ENCODE measurements around the gene KMT2B.

The KMT2B gene

DNA sequence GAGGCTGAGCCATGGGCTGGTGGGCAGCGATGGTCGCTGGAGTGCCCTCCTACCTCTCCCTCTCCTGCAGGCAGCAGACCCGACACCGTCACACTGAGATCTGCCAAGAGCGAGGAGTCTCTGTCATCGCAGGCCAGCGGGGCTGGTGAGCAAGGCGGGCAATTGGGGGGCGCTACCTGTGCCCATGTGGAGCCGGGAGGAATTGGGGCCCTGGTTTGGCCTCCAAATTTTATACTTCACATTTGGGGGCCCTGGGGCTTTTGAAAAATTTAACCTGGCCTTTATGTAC, 67.5 kb downstream of the KMT2B start:
- DNase-seq, result no peak
- H3K36me3 ChIP-seq (replicated peaks), result no peaks in the 10 kb centered on the region
- TF ChIP-seq, protein P1, sequence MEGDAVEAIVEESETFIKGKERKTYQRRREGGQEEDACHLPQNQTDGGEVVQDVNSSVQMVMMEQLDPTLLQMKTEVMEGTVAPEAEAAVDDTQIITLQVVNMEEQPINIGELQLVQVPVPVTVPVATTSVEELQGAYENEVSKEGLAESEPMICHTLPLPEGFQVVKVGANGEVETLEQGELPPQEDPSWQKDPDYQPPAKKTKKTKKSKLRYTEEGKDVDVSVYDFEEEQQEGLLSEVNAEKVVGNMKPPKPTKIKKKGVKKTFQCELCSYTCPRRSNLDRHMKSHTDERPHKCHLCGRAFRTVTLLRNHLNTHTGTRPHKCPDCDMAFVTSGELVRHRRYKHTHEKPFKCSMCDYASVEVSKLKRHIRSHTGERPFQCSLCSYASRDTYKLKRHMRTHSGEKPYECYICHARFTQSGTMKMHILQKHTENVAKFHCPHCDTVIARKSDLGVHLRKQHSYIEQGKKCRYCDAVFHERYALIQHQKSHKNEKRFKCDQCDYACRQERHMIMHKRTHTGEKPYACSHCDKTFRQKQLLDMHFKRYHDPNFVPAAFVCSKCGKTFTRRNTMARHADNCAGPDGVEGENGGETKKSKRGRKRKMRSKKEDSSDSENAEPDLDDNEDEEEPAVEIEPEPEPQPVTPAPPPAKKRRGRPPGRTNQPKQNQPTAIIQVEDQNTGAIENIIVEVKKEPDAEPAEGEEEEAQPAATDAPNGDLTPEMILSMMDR (IDR thresholded peaks at IDR 0.05; ENCODE audit: low read depth, low read length, missing control alignments), result no peak
- H3K27me3 ChIP-seq (replicated peaks), result no peaks in the 10 kb centered on the region
- in situ Hi-C loops (cut with HindIII; ENCODE audit: low pct_ligation_motif_present, low sequenced_read_pairs), result no loop called here
- no peak overlapping the region for H3K27ac ChIP-seq
- H3K4me3 ChIP-seq (ENCODE audit: low read depth, low read length), result no peak overlapping the region

DNA sequence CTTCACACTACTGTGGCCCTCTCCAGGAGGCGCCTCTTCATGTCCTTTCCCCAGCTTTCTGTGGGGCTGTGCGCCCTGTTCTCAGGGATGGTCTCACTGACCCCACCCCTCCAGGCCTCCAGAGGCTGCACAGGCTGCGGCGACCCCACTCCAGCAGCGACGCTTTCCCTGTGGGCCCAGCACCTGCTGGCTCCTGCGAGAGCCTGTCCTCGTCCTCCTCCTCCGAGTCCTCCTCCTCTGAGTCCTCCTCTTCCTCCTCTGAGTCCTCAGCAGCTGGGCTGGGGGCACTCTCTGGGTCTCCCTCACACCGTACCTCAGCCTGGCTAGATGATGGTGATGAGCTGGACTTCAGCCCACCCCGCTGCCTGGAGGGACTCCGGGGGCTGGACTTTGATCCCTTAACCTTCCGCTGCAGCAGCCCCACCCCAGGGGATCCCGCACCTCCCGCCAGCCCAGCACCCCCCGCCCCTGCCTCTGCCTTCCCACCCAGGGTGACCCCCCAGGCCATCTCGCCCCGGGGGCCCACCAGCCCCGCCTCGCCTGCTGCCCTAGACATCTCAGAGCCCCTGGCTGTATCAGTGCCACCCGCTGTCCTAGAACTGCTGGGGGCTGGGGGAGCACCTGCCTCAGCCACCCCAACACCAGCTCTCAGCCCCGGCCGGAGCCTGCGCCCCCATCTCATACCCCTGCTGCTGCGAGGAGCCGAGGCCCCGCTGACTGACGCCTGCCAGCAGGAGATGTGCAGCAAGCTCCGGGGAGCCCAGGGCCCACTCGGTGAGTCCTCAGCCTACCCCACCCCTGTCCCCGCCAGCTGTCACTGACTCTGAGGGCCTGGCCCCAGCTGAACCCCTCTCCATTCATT, 68.7 kb downstream of the KMT2B start:
- in situ Hi-C loops (cut with HindIII; ENCODE audit: low pct_ligation_motif_present, low sequenced_read_pairs), result no loop called here
- no peak overlapping the region for H3K4me3 ChIP-seq (ENCODE audit: low read depth, low read length)
- no peaks in the 10 kb centered on the region for H3K36me3 ChIP-seq (replicated peaks)
- no peaks in the 10 kb centered on the region for H3K27me3 ChIP-seq (replicated peaks)
- no peak overlapping the region for H3K27ac ChIP-seq
- no peak for DNase-seq
- TF ChIP-seq, protein P1 (IDR thresholded peaks at IDR 0.05; ENCODE audit: low read depth, low read length, missing control alignments), result no peak

DNA sequence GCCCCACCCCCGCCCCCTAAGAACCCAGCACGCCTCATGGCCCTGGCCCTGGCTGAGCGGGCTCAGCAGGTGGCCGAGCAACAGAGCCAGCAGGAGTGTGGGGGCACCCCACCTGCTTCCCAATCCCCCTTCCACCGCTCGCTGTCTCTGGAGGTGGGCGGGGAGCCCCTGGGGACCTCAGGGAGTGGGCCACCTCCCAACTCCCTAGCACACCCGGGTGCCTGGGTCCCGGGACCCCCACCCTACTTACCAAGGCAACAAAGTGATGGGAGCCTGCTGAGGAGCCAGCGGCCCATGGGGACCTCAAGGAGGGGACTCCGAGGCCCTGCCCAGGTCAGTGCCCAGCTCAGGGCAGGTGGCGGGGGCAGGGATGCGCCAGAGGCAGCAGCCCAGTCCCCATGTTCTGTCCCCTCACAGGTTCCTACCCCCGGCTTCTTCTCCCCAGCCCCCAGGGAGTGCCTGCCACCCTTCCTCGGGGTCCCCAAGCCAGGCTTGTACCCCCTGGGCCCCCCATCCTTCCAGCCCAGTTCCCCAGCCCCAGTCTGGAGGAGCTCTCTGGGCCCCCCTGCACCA, 69.5 kb downstream of the KMT2B start:
- DNase-seq, result no peak
- TF ChIP-seq, protein P1 (IDR thresholded peaks at IDR 0.05; ENCODE audit: low read depth, low read length, missing control alignments), result no peak
- Histone ChIP-seq H3K4me3 (ENCODE audit: low read depth, low read length) (no peak overlapping the region), H3K27me3 (replicated peaks) (no peaks in the 10 kb centered on the region), H3K27ac (no peak overlapping the region), H3K36me3 (replicated peaks) (no peaks in the 10 kb centered on the region)
- in situ Hi-C loops (cut with HindIII; ENCODE audit: low pct_ligation_motif_present, low sequenced_read_pairs), result no loop called here

All from brain microvascular endothelial cell (primary cell).